ENCODE data around the gene DCHS1.

DCHS1 gene

DNA sequence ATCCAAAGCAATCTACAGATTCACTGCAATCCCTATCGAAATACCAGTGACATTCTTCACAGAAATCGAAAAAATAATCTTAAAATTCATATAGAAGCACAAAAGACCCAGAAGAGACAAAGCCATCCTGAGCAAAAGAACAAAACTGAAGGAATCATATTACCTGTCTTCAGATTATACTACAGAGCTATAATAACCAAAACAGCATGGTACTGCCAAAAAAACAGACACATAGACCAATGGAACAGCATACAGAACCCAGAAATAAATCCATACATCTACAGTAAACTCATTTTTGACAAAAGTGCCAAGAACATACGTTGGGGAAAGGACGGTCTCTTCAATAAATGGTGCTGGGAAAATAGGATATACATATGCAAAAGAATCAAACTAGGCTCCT is 71.1 kb downstream of the DCHS1 start:
- no peak for TF ChIP-seq TOX (CRISPR knock-in tag; IDR thresholded peaks at IDR 0.05; ENCODE audit: borderline replicate concordance)
- TF ChIP-seq ZNF70 (CRISPR knock-in tag; IDR thresholded peaks at IDR 0.05) = no peak
- no peak for TF ChIP-seq CSDC2 (CRISPR knock-in tag; IDR thresholded peaks at IDR 0.05)
- no peak for TF ChIP-seq ZNF8 (CRISPR knock-in tag; IDR thresholded peaks at IDR 0.05)
- TF ChIP-seq RARB (CRISPR knock-in tag; IDR thresholded peaks at IDR 0.05) = no peak
- no peak for TF ChIP-seq OSR1 (CRISPR knock-in tag; IDR thresholded peaks at IDR 0.05)
- no peak for TF ChIP-seq PPARA (CRISPR knock-in tag; IDR thresholded peaks at IDR 0.05; ENCODE audit: borderline replicate concordance)
- no peak for TF ChIP-seq BACH2 (CRISPR knock-in tag; IDR thresholded peaks at IDR 0.05; ENCODE audit: borderline replicate concordance)
- TF ChIP-seq ESRRG (CRISPR knock-in tag; IDR thresholded peaks at IDR 0.05) = no peak
- no peak for TF ChIP-seq ZC3H10 (CRISPR knock-in tag; IDR thresholded peaks at IDR 0.05)
- TF ChIP-seq, protein P1, sequence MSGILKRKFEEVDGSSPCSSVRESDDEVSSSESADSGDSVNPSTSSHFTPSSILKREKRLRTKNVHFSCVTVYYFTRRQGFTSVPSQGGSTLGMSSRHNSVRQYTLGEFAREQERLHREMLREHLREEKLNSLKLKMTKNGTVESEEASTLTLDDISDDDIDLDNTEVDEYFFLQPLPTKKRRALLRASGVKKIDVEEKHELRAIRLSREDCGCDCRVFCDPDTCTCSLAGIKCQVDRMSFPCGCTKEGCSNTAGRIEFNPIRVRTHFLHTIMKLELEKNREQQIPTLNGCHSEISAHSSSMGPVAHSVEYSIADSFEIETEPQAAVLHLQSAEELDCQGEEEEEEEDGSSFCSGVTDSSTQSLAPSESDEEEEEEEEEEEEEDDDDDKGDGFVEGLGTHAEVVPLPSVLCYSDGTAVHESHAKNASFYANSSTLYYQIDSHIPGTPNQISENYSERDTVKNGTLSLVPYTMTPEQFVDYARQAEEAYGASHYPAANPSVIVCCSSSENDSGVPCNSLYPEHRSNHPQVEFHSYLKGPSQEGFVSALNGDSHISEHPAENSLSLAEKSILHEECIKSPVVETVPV (CRISPR knock-in tag; IDR thresholded peaks at IDR 0.05) = no peak
- TF ChIP-seq ISL1 (CRISPR knock-in tag; IDR thresholded peaks at IDR 0.05) = no peak
- TF ChIP-seq GLIS3 (CRISPR knock-in tag; IDR thresholded peaks at IDR 0.05) = no peak
- TF ChIP-seq ARNTL (CRISPR knock-in tag; IDR thresholded peaks at IDR 0.05; ENCODE audit: borderline replicate concordance, low read depth) = no peak
- TF ChIP-seq SNAI2 (CRISPR knock-in tag; IDR thresholded peaks at IDR 0.05) = no peak
- TF ChIP-seq, protein P2, sequence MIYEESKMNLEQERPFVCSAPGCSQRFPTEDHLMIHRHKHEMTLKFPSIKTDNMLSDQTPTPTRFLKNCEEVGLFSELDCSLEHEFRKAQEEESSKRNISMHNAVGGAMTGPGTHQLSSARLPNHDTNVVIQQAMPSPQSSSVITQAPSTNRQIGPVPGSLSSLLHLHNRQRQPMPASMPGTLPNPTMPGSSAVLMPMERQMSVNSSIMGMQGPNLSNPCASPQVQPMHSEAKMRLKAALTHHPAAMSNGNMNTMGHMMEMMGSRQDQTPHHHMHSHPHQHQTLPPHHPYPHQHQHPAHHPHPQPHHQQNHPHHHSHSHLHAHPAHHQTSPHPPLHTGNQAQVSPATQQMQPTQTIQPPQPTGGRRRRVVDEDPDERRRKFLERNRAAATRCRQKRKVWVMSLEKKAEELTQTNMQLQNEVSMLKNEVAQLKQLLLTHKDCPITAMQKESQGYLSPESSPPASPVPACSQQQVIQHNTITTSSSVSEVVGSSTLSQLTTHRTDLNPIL (CRISPR knock-in tag; IDR thresholded peaks at IDR 0.05; ENCODE audit: low read depth) = no peak
- no peak for ATAC-seq

DNA sequence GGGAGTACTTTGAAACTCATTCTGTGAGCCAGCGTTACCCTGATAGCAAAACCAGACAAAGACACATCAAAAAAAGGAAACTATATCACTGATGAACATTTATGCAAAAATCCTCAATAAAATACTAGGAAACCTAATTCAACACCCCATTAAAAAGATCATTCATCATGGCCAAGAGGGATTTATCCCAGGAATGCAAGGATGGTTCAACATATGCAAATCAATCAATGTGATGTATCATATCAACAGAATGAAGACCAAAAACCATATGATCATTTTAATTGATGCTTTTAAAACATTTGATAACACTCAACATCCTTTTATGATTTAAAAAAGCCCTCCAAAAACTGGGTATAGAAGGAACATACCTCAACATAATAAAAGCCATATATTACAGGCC is 72.0 kb downstream of the DCHS1 start:
- no peak for ATAC-seq
- no peak for TF ChIP-seq OSR1 (CRISPR knock-in tag; IDR thresholded peaks at IDR 0.05)
- TF ChIP-seq ZNF565 (CRISPR knock-in tag; conservative IDR thresholded peaks at IDR 0.05; ENCODE audit: low read depth) = no peak
- no peak for TF ChIP-seq ZFP30 (CRISPR knock-in tag; IDR thresholded peaks at IDR 0.05)
- TF ChIP-seq, protein P1 (CRISPR knock-in tag; IDR thresholded peaks at IDR 0.05) = no peak
- TF ChIP-seq RARB (CRISPR knock-in tag; IDR thresholded peaks at IDR 0.05) = no peak
- TF ChIP-seq ESRRG (CRISPR knock-in tag; IDR thresholded peaks at IDR 0.05) = no peak
- TF ChIP-seq ARNTL (CRISPR knock-in tag; IDR thresholded peaks at IDR 0.05; ENCODE audit: borderline replicate concordance, low read depth) = no peak
- no peak for TF ChIP-seq ZNF8 (CRISPR knock-in tag; IDR thresholded peaks at IDR 0.05)
- TF ChIP-seq, protein P3, sequence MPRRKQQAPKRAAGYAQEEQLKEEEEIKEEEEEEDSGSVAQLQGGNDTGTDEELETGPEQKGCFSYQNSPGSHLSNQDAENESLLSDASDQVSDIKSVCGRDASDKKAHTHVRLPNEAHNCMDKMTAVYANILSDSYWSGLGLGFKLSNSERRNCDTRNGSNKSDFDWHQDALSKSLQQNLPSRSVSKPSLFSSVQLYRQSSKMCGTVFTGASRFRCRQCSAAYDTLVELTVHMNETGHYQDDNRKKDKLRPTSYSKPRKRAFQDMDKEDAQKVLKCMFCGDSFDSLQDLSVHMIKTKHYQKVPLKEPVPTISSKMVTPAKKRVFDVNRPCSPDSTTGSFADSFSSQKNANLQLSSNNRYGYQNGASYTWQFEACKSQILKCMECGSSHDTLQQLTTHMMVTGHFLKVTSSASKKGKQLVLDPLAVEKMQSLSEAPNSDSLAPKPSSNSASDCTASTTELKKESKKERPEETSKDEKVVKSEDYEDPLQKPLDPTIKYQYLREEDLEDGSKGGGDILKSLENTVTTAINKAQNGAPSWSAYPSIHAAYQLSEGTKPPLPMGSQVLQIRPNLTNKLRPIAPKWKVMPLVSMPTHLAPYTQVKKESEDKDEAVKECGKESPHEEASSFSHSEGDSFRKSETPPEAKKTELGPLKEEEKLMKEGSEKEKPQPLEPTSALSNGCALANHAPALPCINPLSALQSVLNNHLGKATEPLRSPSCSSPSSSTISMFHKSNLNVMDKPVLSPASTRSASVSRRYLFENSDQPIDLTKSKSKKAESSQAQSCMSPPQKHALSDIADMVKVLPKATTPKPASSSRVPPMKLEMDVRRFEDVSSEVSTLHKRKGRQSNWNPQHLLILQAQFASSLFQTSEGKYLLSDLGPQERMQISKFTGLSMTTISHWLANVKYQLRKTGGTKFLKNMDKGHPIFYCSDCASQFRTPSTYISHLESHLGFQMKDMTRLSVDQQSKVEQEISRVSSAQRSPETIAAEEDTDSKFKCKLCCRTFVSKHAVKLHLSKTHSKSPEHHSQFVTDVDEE (CRISPR knock-in tag; IDR thresholded peaks at IDR 0.05) = no peak
- no peak for TF ChIP-seq CSDC2 (CRISPR knock-in tag; IDR thresholded peaks at IDR 0.05)
- TF ChIP-seq, protein P4, sequence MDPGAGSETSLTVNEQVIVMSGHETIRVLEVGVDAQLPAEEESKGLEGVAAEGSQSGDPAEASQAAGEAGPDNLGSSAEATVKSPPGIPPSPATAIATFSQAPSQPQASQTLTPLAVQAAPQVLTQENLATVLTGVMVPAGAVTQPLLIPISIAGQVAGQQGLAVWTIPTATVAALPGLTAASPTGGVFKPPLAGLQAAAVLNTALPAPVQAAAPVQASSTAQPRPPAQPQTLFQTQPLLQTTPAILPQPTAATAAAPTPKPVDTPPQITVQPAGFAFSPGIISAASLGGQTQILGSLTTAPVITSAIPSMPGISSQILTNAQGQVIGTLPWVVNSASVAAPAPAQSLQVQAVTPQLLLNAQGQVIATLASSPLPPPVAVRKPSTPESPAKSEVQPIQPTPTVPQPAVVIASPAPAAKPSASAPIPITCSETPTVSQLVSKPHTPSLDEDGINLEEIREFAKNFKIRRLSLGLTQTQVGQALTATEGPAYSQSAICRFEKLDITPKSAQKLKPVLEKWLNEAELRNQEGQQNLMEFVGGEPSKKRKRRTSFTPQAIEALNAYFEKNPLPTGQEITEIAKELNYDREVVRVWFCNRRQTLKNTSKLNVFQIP (CRISPR knock-in tag; IDR thresholded peaks at IDR 0.05; ENCODE audit: borderline replicate concordance, low read depth) = no peak

DNA sequence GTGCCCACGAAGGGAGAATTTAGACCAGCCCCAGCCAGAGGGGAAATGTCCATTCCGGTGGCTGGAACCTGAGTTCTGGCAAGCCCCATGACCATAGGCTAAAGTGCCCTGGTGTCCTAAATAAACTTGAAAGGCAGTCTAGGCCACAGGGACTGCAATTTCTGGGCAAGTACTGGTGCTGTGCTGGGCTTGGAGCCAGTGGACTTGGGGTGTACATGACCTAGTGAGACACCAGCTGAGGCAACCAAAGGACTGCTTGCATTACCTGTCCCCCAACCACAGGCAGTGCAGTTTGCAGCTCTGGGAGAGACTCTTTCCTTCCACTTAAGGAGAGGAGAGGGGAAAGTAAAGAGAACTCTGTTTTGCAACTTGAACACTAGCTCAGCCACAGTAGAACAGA is 75.9 kb downstream of the DCHS1 start:
- TF ChIP-seq ZNF8 (CRISPR knock-in tag; IDR thresholded peaks at IDR 0.05) = no peak
- TF ChIP-seq ARNTL (CRISPR knock-in tag; IDR thresholded peaks at IDR 0.05; ENCODE audit: borderline replicate concordance, low read depth) = no peak
- TF ChIP-seq ESRRG (CRISPR knock-in tag; IDR thresholded peaks at IDR 0.05) = no peak
- TF ChIP-seq, protein P4 (CRISPR knock-in tag; IDR thresholded peaks at IDR 0.05; ENCODE audit: borderline replicate concordance, low read depth) = no peak
- ATAC-seq = no peak

Data from SK-N-SH treated with all-trans-retinoic acid at 6 μM for 48 hours (cell line).